ENCODE data around the gene DMAC2. TPM values are rescaled to one million over a fixed set of nuclear protein-coding genes. Genes with fewer than 3 reads are reported as not detected.
"Not testable (repeated sequence)": the region's sequence is repeated elsewhere in the genome, so short reads cannot be mapped to it uniquely, and the experiment has no call there.

DMAC2 gene
- total RNA-seq, 2 donors from 2014 or later: 58.3 to 58.7 TPM

DNA sequence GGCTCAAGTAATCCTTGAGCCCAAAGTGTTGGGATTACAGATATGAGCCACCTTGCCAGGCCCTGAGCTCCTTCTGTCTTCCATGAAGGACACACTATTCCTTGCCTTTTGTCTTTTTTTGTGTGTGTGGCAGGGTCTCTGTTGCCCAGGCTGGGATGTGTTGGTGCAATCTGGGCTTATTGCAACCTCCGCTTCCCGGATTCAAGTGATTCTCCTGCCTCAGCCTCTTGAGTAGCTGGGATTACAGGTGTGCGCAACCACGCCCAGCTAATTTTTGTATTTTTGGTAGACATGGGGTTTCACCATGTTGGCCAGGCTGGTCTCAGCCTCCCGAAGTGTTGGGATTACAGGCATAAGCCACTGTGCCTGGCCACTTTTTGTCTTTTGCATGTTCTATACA is 30.9 kb downstream of the DMAC2 start:
- not testable (repeated sequence) for ATAC-seq; H3K4me3 Mint-ChIP-seq; H3K9me3 Mint-ChIP-seq; H3K27me3 Mint-ChIP-seq; H3K36me3 Mint-ChIP-seq; DNase-seq (ENCODE audit: low spot score)
- Mint-ChIP-seq H3K4me1 (ENCODE audit: low read depth in 2 of 2) (peaks cover 15 to 22% of the 10 kb centered on the region in 2 donors), H3K27ac (peak overlapping the region; percentile 74 to 86)

DNA sequence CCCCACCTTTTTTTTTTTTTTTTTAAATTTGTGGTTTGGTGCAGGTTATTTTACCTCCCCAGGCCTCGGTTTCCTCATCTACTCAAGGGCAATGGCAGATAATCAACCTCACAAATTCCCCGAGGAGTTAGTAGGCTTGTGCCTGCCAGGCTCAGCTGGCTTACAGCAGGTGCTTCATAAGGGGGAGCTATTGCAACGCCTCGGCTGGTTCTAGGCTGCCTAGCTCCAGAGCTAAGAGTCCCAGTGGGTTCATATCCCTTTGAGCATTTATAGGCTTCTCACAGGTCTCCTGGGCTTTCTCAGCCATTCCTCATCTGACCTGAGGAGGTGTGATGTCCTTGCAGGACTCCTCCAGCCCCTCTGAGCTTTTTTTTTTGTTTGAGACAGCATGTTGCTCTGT is 31.5 kb downstream of the DMAC2 start:
- Mint-ChIP-seq H3K4me1 (ENCODE audit: low read depth in 2 of 2) (peaks cover 15 to 22% of the 10 kb centered on the region in 2 donors), H3K36me3 (no peaks in the 10 kb centered on the region), H3K27me3 (no peaks in the 10 kb centered on the region), H3K27ac (no peak overlapping the region), H3K4me3 (no peak overlapping the region), H3K9me3 (no peaks in the 10 kb centered on the region)
- DNase-seq (ENCODE audit: low spot score) (no peak), ATAC-seq (no peak)

DNA sequence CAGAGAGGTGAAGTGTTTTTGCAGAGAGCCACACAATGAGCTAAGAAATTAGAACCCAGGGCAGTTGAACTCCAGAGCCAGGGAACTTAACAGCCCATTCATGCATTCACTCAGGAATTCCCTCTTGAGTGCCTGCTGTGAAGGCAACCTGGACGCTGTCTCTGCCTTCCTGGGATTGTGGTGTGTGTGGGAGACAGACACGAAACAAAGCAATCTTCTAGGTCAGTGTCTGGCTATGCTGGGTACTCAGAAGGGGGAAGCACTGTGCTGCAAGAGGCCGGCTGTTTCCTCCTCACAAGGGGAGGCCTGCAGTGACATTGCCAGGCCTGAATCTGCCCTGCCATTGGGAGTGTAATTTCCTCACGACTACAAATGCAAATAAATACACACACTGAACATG is 32.4 kb downstream of the DMAC2 start:
- Mint-ChIP-seq H3K9me3 (no peaks in the 10 kb centered on the region), H3K4me3 (no peak overlapping the region), H3K27me3 (no peaks in the 10 kb centered on the region), H3K4me1 (ENCODE audit: low read depth in 2 of 2) (peaks cover 15 to 22% of the 10 kb centered on the region in 2 donors), H3K36me3 (no peaks in the 10 kb centered on the region), H3K27ac (no peak overlapping the region)
- ATAC-seq (no peak), DNase-seq (ENCODE audit: low spot score) (no peak)

DNA sequence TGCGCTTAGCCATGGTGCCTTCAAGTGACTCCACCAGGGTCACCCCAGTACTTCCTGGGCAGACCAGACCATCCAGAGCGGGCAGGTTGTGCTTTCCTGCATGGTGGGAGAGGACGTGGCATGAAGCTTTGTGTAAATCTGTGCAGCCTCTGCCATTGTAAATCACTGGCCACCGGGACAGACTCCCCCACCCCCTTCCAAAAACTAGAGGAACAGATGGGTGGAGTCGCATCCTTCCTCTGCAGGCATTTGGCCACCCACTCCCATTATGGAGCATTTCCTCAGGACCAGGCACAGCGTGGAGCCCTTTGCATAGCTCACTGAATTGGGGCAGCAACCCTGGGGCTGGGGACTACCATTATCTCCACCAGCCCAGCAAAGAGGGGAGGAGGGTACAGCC is 33.9 kb downstream of the DMAC2 start:
- Mint-ChIP-seq H3K27me3 (no peaks in the 10 kb centered on the region), H3K36me3 (no peaks in the 10 kb centered on the region), H3K4me1 (ENCODE audit: low read depth in 2 of 2) (peaks cover 19 to 27% of the 10 kb centered on the region in 2 donors), H3K27ac (no peak overlapping the region), H3K4me3 (no peak overlapping the region), H3K9me3 (no peaks in the 10 kb centered on the region)
- ATAC-seq: no peak
- DNase-seq (ENCODE audit: low spot score): no peak

DNA sequence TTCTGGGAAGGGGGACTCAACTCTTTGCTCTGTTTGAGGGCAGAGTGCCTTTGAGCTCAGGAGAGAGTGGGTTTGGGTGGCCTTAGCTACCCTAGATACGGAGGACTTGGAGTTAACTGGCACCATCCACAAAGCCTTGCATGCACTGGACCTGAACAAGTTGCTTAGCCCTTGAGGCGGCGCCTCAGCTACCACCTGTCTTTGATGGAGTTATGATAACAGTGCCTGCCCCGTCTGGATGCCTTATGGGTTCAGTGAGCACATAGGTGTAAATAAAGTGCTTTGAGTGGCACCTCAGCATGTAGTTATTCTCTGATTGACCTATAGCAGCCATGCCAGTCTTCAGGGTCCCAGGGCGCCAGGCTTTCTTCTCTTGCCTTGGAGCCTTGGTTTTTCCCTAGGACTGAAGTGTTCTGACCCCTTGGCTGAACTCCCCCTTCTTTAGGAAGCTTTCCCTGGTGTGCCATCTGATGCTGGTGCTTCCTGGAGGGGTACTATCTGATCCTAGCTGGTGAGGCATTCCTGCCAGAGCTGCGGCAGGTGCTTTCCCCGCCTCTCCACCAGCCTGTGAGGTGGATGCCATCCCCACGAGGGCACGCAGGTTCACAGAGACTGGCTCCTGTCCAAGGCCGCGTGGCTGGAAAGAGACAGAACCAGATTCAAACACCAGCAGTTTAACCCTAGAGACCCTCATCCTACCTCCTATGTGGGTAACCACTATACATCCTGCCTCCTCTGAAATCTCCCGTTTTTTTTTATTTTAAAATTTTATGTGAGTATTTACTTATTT is 36.3 kb downstream of the DMAC2 start:
- no peak overlapping the region for H3K4me3 Mint-ChIP-seq

DNA sequence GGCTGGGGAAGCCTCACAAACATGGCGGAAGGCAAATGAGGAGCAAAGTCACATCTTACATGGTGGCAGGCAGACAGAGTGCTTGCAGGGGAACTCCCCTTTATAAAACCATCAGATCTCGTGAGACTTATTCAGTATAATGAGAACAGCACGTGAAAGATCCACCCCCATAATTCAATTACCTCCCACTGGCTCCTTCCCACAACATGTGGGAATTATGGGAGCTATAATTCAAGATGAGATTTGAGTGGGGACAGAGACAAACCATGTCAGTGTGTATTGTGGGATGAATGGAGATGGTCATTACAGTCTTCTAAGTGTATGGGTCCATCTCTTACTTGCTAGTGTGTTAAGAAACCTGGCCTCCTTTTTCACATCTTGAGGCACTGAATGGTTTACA is 37.7 kb downstream of the DMAC2 start:
- no peaks in the 10 kb centered on the region for H3K9me3 Mint-ChIP-seq
- no peak for DNase-seq (ENCODE audit: low spot score)
- H3K27ac Mint-ChIP-seq: no peak overlapping the region
- ATAC-seq: no peak
- H3K36me3 Mint-ChIP-seq: no peaks in the 10 kb centered on the region
- H3K4me3 Mint-ChIP-seq: no peak overlapping the region
- H3K27me3 Mint-ChIP-seq: no peaks in the 10 kb centered on the region
- peaks cover 32 to 35% of the 10 kb centered on the region in 2 donors for H3K4me1 Mint-ChIP-seq (ENCODE audit: low read depth in 2 of 2)

More for the DNA sequence above, 36.3 kb downstream of the DMAC2 start:
- DNase-seq (ENCODE audit: low spot score) (no peak), ATAC-seq (no peak)
- Mint-ChIP-seq H3K27me3 (no peaks in the 10 kb centered on the region), H3K36me3 (no peaks in the 10 kb centered on the region), H3K27ac (no peak overlapping the region), H3K4me1 (ENCODE audit: low read depth in 2 of 2) (peaks cover 20 to 24% of the 10 kb centered on the region in 2 donors), H3K9me3 (no peaks in the 10 kb centered on the region)

DNA sequence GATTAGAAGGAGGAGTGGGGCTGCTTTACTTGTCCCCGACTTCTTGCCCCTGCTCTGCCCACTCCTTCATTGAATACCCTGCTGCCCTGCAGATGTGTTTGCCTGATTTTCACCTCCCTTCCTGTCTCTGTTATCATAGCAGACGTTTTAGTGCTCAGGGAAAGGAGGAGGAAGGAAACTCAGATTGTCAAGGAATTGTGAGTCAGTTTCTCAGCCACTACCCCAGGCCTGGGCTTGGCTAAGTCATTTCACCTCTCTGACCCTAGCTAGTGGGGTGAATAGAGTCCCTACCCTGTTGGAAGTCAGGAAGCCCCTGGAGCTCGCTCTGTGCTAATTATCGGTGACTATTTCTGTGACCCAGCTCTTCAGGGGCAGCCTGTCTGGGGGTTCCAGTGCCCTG is 38.2 kb downstream of the DMAC2 start:
- H3K9me3 Mint-ChIP-seq: no peaks in the 10 kb centered on the region

DNA sequence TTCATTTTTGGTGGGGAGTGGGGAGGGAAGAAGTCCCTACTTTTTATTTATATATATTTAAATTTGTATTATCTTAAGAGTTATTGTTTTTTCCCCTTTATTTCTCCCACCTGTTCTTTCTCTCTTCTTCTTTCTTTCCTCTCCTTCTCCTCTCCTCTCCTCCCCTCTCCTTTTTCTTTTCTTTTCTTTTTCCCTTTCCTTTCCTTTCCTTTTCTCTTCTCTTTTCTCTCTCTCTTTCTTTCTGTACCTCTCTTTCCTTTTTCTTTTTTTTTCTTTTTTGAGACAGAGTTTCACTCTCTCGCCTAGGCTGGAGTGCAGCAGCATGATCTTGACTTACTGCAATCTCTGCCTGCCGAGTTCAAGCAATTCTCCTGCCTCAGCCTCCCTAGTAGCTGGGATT is 40.2 kb downstream of the DMAC2 start:
- DNase-seq (ENCODE audit: low spot score): no peak
- Mint-ChIP-seq H3K4me3 (peak overlapping the region; percentile 91), H3K27me3 (no peaks in the 10 kb centered on the region), H3K9me3 (no peaks in the 10 kb centered on the region), H3K36me3 (no peaks in the 10 kb centered on the region), H3K4me1 (ENCODE audit: low read depth in 2 of 2) (peaks cover 44 to 47% of the 10 kb centered on the region in 2 donors), H3K27ac (peak overlapping the region; percentile 100)
- ATAC-seq: no peak

More for the DNA sequence above, 38.2 kb downstream of the DMAC2 start:
- no peaks in the 10 kb centered on the region for H3K36me3 Mint-ChIP-seq
- H3K4me3 Mint-ChIP-seq: no peak overlapping the region
- DNase-seq (ENCODE audit: low spot score) (no peak), ATAC-seq (no peak)
- H3K27ac Mint-ChIP-seq: no peak overlapping the region
- peaks cover 34 to 35% of the 10 kb centered on the region in 2 donors for H3K4me1 Mint-ChIP-seq (ENCODE audit: low read depth in 2 of 2)
- H3K27me3 Mint-ChIP-seq: no peaks in the 10 kb centered on the region

DNA sequence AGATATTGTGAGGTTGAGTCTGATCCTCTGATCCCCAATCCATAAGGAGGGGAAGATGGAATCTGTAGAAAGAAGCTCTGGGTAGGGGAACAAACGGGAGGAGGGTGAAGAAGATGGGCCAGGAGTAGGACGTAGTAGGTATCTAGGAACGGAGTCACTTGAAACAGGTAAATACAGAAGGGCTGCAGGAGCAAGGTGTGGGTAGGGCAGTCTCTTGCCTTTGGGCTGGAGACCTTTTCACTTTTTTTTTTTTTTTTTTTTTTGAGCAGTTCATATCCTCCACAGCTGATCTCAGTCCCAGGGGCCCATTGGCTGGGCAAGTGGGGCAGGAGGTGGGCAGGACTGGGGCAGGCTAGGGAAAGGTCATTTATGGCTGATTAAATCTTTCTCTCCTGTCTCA is 40.6 kb downstream of the DMAC2 start:
- no peak for ATAC-seq
- DNase-seq (ENCODE audit: low spot score): no peak
- peak overlapping the region; percentile 91 for H3K4me3 Mint-ChIP-seq
- H3K27ac Mint-ChIP-seq: peak overlapping the region; percentile 100
- no peaks in the 10 kb centered on the region for H3K9me3 Mint-ChIP-seq
- H3K27me3 Mint-ChIP-seq: no peaks in the 10 kb centered on the region
- H3K36me3 Mint-ChIP-seq: no peaks in the 10 kb centered on the region
- H3K4me1 Mint-ChIP-seq (ENCODE audit: low read depth in 2 of 2): peaks cover 44 to 47% of the 10 kb centered on the region in 2 donors

DNA sequence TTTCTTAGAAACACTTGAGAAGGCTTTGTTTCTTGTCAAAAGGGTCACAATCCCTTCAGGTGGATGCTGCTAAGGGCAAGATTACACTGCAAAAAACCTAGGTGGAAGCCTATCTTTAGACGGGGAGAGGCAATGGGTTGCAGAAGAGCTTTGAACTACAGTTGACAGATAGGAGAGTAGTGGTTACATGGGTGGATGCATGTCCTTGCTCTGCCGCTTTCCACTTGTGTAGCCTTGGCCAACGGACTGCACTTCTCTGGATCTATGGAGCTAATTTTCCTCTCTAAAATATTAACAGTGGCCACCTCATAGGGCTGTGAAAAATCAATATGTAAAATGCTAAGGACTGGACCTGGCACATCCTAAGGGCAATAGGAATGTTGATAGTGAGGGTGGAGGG is 41.1 kb downstream of the DMAC2 start:
- no peaks in the 10 kb centered on the region for H3K36me3 Mint-ChIP-seq
- ATAC-seq: no peak
- H3K9me3 Mint-ChIP-seq: no peaks in the 10 kb centered on the region
- peak overlapping the region; percentile 91 for H3K4me3 Mint-ChIP-seq
- peak overlapping the region; percentile 100 for H3K27ac Mint-ChIP-seq
- no peaks in the 10 kb centered on the region for H3K27me3 Mint-ChIP-seq
- no peak for DNase-seq (ENCODE audit: low spot score)
- peaks cover 44 to 47% of the 10 kb centered on the region in 2 donors for H3K4me1 Mint-ChIP-seq (ENCODE audit: low read depth in 2 of 2)

DNA sequence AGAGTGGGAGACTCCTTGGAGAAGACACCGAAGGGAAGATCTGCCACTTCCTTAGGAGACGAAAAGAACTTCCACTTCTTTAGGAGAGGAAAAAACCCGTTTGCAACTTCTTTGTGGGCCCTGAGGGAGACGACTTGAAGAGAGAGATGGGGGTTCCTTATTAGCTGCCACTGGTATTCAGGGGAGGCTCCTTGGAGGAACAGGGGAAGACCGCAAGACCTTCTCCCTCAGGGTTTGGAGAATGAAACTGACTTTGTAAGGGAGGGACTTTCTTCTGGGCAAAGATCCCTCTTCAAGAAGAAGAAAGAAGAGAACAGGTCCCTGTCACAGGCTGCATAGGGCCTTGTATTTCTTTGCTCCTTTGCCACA is 41.7 kb downstream of the DMAC2 start:
- H3K27me3 Mint-ChIP-seq: no peaks in the 10 kb centered on the region
- no peaks in the 10 kb centered on the region for H3K36me3 Mint-ChIP-seq
- peak overlapping the region; percentile 91 for H3K4me3 Mint-ChIP-seq
- DNase-seq (ENCODE audit: low spot score) (no peak), ATAC-seq (no peak)
- H3K4me1 Mint-ChIP-seq (ENCODE audit: low read depth in 2 of 2): peaks cover 44 to 47% of the 10 kb centered on the region in 2 donors
- H3K9me3 Mint-ChIP-seq: no peaks in the 10 kb centered on the region
- H3K27ac Mint-ChIP-seq: peak overlapping the region; percentile 100

DNA sequence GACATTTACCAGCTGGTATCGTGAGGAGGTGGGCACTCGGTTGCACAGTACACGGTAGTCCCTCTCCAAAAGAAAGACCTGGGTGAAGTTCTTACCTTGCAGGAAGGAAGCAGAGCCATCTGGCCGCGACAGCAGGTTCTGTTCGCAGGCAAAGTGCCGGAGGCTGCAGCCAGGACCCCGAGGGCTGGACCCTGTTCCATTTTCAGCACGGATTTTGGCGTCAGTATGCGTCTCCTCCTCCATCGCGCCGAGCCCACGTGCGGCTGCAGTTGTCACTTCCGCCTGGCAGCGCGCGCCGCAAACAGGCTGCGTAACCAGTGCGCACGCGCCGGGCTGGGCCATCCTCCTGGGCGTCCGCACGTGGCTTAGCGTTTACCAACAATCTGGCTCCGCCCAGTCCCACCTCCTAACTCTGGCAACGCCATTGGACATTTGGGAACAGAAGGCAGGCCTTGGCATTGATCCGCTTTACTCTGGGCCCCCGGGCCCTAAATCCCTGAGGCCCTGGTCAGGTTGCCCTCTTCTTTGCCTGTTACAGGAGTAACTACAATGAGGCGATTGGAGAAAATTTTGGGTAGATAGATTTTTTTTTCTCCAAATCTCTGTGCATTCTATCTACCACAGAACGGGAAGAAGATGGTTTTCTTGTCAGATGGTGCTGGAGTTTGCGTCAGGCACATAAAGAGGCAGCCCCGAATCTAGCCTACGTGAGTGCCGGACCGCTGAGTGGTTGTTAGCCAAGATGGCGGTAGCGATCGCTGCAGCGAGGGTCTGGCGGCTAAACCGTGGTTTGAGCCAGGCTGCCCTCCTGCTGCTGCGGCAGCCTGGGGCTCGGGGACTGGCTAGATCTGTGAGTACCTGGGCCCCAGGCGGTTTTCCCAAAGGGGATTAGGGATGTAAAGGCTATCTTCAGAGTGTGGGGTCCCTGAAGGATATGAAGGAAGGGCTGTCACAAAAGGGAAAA is 42.3 kb downstream of the DMAC2 start, which contains the start of the genes BCKDHA and EXOSC5:
TSS of gene BCKDHA (plus strand) at position 733 of the 964 bp plus-strand sequence. CDS start at position 743, 10 bp downstream.
TSS of gene EXOSC5 (minus strand) at position 274 of the 964 bp plus-strand sequence. CDS start at position 243, 31 bp downstream.
- DNase-seq (ENCODE audit: low spot score) (peak; percentile 99), ATAC-seq (peak; percentile 100)
- Mint-ChIP-seq H3K27me3 (no peaks in the 10 kb centered on the region), H3K4me1 (ENCODE audit: low read depth in 2 of 2) (peaks cover 44 to 47% of the 10 kb centered on the region in 2 donors), H3K36me3 (no peaks in the 10 kb centered on the region), H3K9me3 (no peaks in the 10 kb centered on the region), H3K27ac (peak within 1 kb of the TSS; percentile 100), H3K4me3 (peak within 1 kb of the TSS; percentile 91)

DNA sequence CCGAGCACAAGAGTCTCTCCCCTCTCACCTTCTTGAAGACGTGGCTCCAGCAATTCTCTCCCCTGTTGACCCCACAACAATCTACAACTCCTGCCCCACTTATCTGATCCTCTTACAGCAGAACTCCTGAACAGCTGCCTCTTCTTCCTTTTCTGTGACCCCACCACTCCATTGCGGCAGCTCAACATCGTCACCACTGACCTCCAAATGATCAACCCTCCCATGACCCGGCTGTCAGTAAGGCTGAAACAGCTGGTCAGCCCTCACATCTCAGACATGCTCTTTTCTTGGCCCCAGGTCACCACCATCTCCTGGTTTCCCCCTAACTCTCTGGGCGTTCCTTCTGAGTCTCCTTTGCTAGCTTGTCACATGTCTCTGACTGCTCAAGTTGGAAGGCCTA is 44.4 kb downstream of the DMAC2 start:
- DNase-seq (ENCODE audit: low spot score): no peak
- no peak for ATAC-seq
- H3K9me3 Mint-ChIP-seq: no peaks in the 10 kb centered on the region
- no peaks in the 10 kb centered on the region for H3K36me3 Mint-ChIP-seq
- H3K4me3 Mint-ChIP-seq: peak overlapping the region; percentile 38
- H3K27me3 Mint-ChIP-seq: no peaks in the 10 kb centered on the region
- H3K27ac Mint-ChIP-seq: peak overlapping the region in 1 of 2 donors; percentile 100
- H3K4me1 Mint-ChIP-seq (ENCODE audit: low read depth in 2 of 2): peaks cover 35 to 43% of the 10 kb centered on the region in 2 donors

DNA sequence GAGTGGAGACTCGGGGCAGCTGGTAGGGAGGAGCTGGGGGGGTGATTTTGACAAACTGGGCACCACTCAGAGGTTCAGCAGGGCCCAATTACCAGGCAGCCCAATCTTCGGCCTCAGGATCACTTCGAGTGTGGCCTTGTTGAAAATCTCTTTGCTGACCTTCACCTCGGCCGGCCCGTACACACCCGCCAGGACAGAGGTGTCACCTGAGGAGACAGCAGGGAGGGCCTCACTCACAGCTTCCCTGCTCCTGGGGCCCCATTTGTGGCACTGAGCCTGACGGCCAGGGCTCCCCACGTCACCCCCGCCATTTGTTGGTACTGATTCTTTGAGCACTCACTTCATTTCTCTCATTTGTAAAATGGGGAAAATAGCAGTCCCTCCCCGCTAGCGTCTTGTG is 46.9 kb downstream of the DMAC2 start:
- no peak for ATAC-seq

More for the DNA sequence above, 46.9 kb downstream of the DMAC2 start:
- Mint-ChIP-seq H3K27ac (no peak overlapping the region), H3K4me3 (no peak overlapping the region), H3K36me3 (no peaks in the 10 kb centered on the region), H3K9me3 (no peaks in the 10 kb centered on the region), H3K27me3 (no peaks in the 10 kb centered on the region), H3K4me1 (ENCODE audit: low read depth in 2 of 2) (peaks cover 18 to 23% of the 10 kb centered on the region in 2 donors)
- no peak for DNase-seq (ENCODE audit: low spot score)
